GM18867 (cell line): ENCODE data around the gene MBNL1.
"Not testable (repeated sequence)": the region's sequence is repeated elsewhere in the genome, so short reads cannot be mapped to it uniquely, and the experiment has no call there.

Experiments used
- ATAC-seq: cut with Tn5 transposase; IDR thresholded peaks from one replicate; pipeline ENCODE4 v1.9.1; 2021; ENCODE audit warnings: mild to moderate bottlenecking, moderate library complexity; ENCODE audit not compliant: unreplicated experiment

The MBNL1 gene

DNA sequence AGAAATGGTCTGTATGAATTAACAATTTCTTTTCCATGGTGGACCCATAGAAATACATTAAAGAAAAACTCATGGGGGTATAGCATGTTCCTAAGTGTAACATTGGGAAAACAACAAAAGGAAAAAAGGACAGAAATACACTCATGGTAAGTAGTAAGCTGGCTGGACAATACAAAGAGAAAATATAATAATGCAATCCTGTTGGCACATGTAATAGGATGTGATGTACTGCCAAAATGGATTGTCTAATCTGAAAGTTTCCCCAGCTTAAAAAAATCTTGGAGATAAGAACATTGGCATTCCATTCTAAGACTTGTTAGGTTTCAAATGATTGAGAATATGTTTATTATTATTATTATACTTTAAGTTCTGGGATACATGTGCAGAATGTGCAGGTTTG lies 128.1 kb downstream of the MBNL1 start:
- ATAC-seq: no peak

GRCh38 chr3:152397348-152397747 lies 128.6 kb downstream of the MBNL1 start:
- ATAC-seq: not testable (repeated sequence)

DNA sequence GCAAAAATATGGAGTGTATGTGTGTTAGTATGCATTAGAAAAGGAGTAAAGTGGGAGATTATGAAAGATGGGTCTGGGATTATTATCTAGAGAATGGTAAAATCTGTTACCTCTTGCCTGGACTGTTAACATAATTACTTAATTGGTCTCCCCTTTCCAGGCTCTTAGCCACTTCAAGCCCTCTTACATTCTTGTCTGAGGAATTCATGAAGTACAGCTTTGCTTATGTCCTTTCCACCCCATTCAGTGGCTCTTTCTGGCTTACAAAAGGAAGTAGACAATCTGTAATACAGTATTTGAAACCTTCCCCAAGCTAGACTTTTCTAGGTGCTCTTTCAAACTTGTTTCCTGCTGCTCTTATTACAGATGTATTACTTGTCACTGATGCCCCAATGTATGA lies 129.8 kb downstream of the MBNL1 start:
- no peak for ATAC-seq

- no peak for ATAC-seq
Measured at GRCh38 chr3:152399374-152399773, 130.6 kb downstream of the MBNL1 start.

DNA sequence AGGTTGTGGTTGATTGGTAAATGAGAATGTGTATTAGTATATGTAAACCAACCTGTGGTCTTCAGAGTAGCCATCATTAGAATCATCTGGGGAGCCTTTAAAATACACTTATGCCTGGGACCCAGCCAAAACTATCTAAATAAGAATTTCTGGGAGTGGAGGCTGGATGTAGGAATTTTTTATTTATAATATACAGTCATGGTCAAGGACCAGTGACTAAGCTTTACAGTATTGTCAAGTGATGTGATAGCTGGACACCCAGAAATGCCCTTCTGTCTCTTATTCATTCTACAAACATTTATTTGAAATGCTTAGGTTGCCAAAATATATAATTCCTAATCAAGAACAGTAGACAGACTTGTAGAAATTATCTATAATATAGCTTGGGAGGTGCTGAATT lies 132.2 kb downstream of the MBNL1 start:
- ATAC-seq: no peak

GRCh38 chr3:152402695-152403451 lies 134.1 kb downstream of the MBNL1 start:
- peak; percentile 41 for ATAC-seq

- ATAC-seq: no peak
Measured at GRCh38 chr3:152403632-152404066, 134.9 kb downstream of the MBNL1 start.

GRCh38 chr3:152404976-152405375 lies 136.2 kb downstream of the MBNL1 start:
- no peak for ATAC-seq

GRCh38 chr3:152405915-152406802 lies 137.4 kb downstream of the MBNL1 start:
- no peak for ATAC-seq

- no peak for ATAC-seq
Measured at GRCh38 chr3:152413240-152413639, 144.5 kb downstream of the MBNL1 start.

- no peak for ATAC-seq
Measured at GRCh38 chr3:152416808-152417580, 148.3 kb downstream of the MBNL1 start.

GRCh38 chr3:152419748-152420147 lies 151.0 kb downstream of the MBNL1 start:
- no peak for ATAC-seq

- no peak for ATAC-seq
Measured at GRCh38 chr3:152421162-152421561, 152.4 kb downstream of the MBNL1 start.

- no peak for ATAC-seq
Measured at GRCh38 chr3:152426393-152426792, 157.7 kb downstream of the MBNL1 start.

GRCh38 chr3:152428577-152428976 lies 159.8 kb downstream of the MBNL1 start:
- ATAC-seq: no peak

- no peak for ATAC-seq
Measured at GRCh38 chr3:152430223-152431002, 161.7 kb downstream of the MBNL1 start.

GRCh38 chr3:152434142-152434541 lies 165.4 kb downstream of the MBNL1 start:
- ATAC-seq: no peak

- not testable (repeated sequence) for ATAC-seq
Measured at GRCh38 chr3:152435210-152435609, 166.5 kb downstream of the MBNL1 start.

DNA sequence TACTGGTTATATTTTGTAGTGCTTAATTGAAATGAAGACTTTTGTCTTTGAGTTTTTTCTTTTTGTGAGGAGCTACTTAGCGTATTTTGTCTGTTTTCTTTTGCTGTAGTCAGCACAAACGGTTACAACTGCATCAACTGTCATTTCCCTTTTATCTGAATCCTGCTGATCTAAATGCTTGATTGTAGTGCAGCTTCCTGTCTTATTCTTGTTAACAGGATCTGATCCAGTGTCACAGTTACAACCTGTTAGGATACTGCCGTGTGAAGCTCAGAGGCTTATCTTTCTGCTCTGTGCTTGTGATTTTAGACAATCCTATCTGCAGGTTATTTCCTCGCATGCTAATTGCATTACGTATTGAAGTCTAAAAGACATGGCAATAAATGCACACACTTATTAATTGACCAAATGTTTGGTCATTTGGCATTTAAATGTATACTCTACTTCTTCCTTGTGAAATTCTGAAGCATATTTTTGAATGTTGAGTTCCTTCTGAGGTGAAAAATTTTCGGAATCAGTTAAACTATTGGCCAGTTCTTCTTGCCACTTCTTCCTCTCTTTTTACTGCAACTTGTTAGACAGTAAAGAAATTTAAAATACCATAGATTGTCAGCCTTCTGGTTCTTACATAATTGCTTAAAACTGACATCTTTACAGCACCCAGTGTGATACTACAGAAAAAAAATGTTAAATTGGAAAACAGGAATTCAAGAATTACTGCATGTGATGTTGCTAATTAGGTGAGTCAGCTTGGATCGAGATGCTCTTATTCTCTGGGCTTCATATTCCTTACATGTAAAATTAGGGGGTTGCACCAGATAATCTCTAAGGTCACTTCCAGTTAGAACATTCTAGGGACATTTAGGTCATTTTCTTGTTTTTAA lies 168.2 kb downstream of the MBNL1 start:
- ATAC-seq: no peak
